ENCODE measurements around the gene NUS1. TPM values are rescaled to one million over a fixed set of nuclear protein-coding genes. Genes with fewer than 3 reads are reported as not detected.
"Not testable (repeated sequence)": the region's sequence is repeated elsewhere in the genome, so short reads cannot be mapped to it uniquely, and the experiment has no call there.

The NUS1 gene
- total RNA-seq, 1 donor from 2014 or later: 29.9 TPM

- Mint-ChIP-seq H3K9me3 (ENCODE audit: unreplicated experiment) (no peaks in the 10 kb centered on the region), H3K4me3 (ENCODE audit: unreplicated experiment) (no peak overlapping the region), H3K27ac (ENCODE audit: unreplicated experiment) (no peak overlapping the region), H3K4me1 (ENCODE audit: unreplicated experiment) (peaks cover 4% of the 10 kb centered on the region), H3K36me3 (ENCODE audit: low read depth, unreplicated experiment) (no peaks in the 10 kb centered on the region), H3K27me3 (ENCODE audit: unreplicated experiment) (peaks cover 1% of the 10 kb centered on the region)
- TF ChIP-seq CTCF (IDR thresholded peaks at IDR 0.05; ENCODE audit: unreplicated experiment): no peak
- no peak for DNase-seq (ENCODE audit: low spot score)
Measured at GRCh38 chr6:117687021-117687648, 11.9 kb downstream of the NUS1 start.

- not testable (repeated sequence) for DNase-seq (ENCODE audit: low spot score); H3K4me1 Mint-ChIP-seq (ENCODE audit: unreplicated experiment); H3K4me3 Mint-ChIP-seq (ENCODE audit: unreplicated experiment); H3K9me3 Mint-ChIP-seq (ENCODE audit: unreplicated experiment); H3K27me3 Mint-ChIP-seq (ENCODE audit: unreplicated experiment); H3K27ac Mint-ChIP-seq (ENCODE audit: unreplicated experiment); H3K36me3 Mint-ChIP-seq (ENCODE audit: low read depth, unreplicated experiment)
Measured at GRCh38 chr6:117689584-117689983, 14.3 kb downstream of the NUS1 start.

GRCh38 chr6:117706504-117706903, 31.2 kb downstream of the NUS1 start:
- no peak overlapping the region for H3K4me3 Mint-ChIP-seq (ENCODE audit: unreplicated experiment)

GRCh38 chr6:117706936-117707509, 31.8 kb downstream of the NUS1 start:
- H3K27ac Mint-ChIP-seq (ENCODE audit: unreplicated experiment); DNase-seq (ENCODE audit: low spot score); H3K36me3 Mint-ChIP-seq (ENCODE audit: low read depth, unreplicated experiment); H3K4me1 Mint-ChIP-seq (ENCODE audit: unreplicated experiment); H3K9me3 Mint-ChIP-seq (ENCODE audit: unreplicated experiment); H3K27me3 Mint-ChIP-seq (ENCODE audit: unreplicated experiment); H3K4me3 Mint-ChIP-seq (ENCODE audit: unreplicated experiment): not testable (repeated sequence)

More at GRCh38 chr6:117706504-117706903, 31.2 kb downstream of the NUS1 start:
- no peaks in the 10 kb centered on the region for H3K9me3 Mint-ChIP-seq (ENCODE audit: unreplicated experiment)
- H3K36me3 Mint-ChIP-seq (ENCODE audit: low read depth, unreplicated experiment): peaks cover 5% of the 10 kb centered on the region
- H3K27ac Mint-ChIP-seq (ENCODE audit: unreplicated experiment): no peak overlapping the region
- TF ChIP-seq CTCF (IDR thresholded peaks at IDR 0.05; ENCODE audit: unreplicated experiment): no peak
- DNase-seq (ENCODE audit: low spot score): no peak
- no peaks in the 10 kb centered on the region for H3K27me3 Mint-ChIP-seq (ENCODE audit: unreplicated experiment)
- H3K4me1 Mint-ChIP-seq (ENCODE audit: unreplicated experiment): peaks cover 6% of the 10 kb centered on the region

GRCh38 chr6:117711369-117711768, 36.1 kb downstream of the NUS1 start:
- Mint-ChIP-seq H3K27ac (ENCODE audit: unreplicated experiment) (no peak overlapping the region), H3K4me1 (ENCODE audit: unreplicated experiment) (no peaks in the 10 kb centered on the region), H3K27me3 (ENCODE audit: unreplicated experiment) (no peaks in the 10 kb centered on the region), H3K36me3 (ENCODE audit: low read depth, unreplicated experiment) (peaks cover 5% of the 10 kb centered on the region), H3K4me3 (ENCODE audit: unreplicated experiment) (no peak overlapping the region), H3K9me3 (ENCODE audit: unreplicated experiment) (no peaks in the 10 kb centered on the region)
- TF ChIP-seq CTCF (IDR thresholded peaks at IDR 0.05; ENCODE audit: unreplicated experiment): no peak
- DNase-seq (ENCODE audit: low spot score): no peak

GRCh38 chr6:117718895-117719294, 43.6 kb downstream of the NUS1 start:
- TF ChIP-seq CTCF (IDR thresholded peaks at IDR 0.05; ENCODE audit: unreplicated experiment): no peak
- no peak for DNase-seq (ENCODE audit: low spot score)
- Mint-ChIP-seq H3K27me3 (ENCODE audit: unreplicated experiment) (peaks cover 3% of the 10 kb centered on the region), H3K36me3 (ENCODE audit: low read depth, unreplicated experiment) (peaks cover 11% of the 10 kb centered on the region), H3K9me3 (ENCODE audit: unreplicated experiment) (peaks cover 7% of the 10 kb centered on the region), H3K4me1 (ENCODE audit: unreplicated experiment) (no peaks in the 10 kb centered on the region), H3K4me3 (ENCODE audit: unreplicated experiment) (no peak overlapping the region), H3K27ac (ENCODE audit: unreplicated experiment) (no peak overlapping the region)

GRCh38 chr6:117721520-117721919, 46.3 kb downstream of the NUS1 start:
- not testable (repeated sequence) for H3K4me1 Mint-ChIP-seq (ENCODE audit: unreplicated experiment); H3K9me3 Mint-ChIP-seq (ENCODE audit: unreplicated experiment); H3K27me3 Mint-ChIP-seq (ENCODE audit: unreplicated experiment); DNase-seq (ENCODE audit: low spot score); H3K27ac Mint-ChIP-seq (ENCODE audit: unreplicated experiment); H3K4me3 Mint-ChIP-seq (ENCODE audit: unreplicated experiment)
- peaks cover 11% of the 10 kb centered on the region for H3K36me3 Mint-ChIP-seq (ENCODE audit: low read depth, unreplicated experiment)

All from endothelial cell (in vitro differentiated cells).